Peyer's patch (tissue), 4 donors: Measurements from ENCODE around the gene SWAP70. TPM values are rescaled to one million over a fixed set of nuclear protein-coding genes. Genes with fewer than 3 reads are reported as not detected.

Experiments used
- DNase-seq, 3 donors: peaks; one replicate each; pipeline ENCODE4 v3.0.0-alpha.2; 2017 to 2019
- H3K27ac ChIP-seq, 4 donors: fragments of 200-600 bp; sonication (generic); one replicate each; pipeline ENCODE4 v1.5.1; 2016 to 2019
- H3K27me3 ChIP-seq, 2 donors: fragments of 200-600 bp; sonication (generic); one replicate each; pipeline ENCODE4 v1.5.1; 2019
- H3K36me3 ChIP-seq, 3 donors: fragments of 200-600 bp; sonication (generic); one replicate each; pipeline ENCODE4 v1.5.1; 2016 to 2019
- H3K4me1 ChIP-seq, 4 donors: fragments of 200-600 bp; sonication (generic); one replicate each; pipeline ENCODE4 v1.5.1; 2016 to 2019
- H3K4me3 ChIP-seq, 4 donors: fragments of 200-600 bp; sonication (generic); 1 replicate in 3 of 4; 2 replicates in 1 of 4; pipeline ENCODE4 v1.5.1; 2016 to 2019; ENCODE audit warnings: mild to moderate bottlenecking in 1 of 4
- H3K9me3 ChIP-seq, 4 donors: fragments of 200-600 bp; sonication (generic); one replicate each; pipeline ENCODE4 v1.5.1; 2016 to 2019; ENCODE audit warnings: mild to moderate bottlenecking in 1 of 4
- POLR2A ChIP-seq, 2 donors: fragments of 450-650 bp; IDR thresholded peaks; one replicate each; pipeline ENCODE4 v1.5.1; 2017; ENCODE audit warnings: antibody characterized with exemption in 2 of 2, mild to moderate bottlenecking in 2 of 2, moderate library complexity in 2 of 2
- total RNA-seq, 4 donors: library from RNA; depleted of rRNA; stranded (reverse); fragments of >200 nt; gene quantifications; one replicate each; pipeline ENCODE4 v1.1.0, GENCODE V29; 2016
- TF ChIP-seq, protein P1 (sequence below), 6 experiments: fragments of 450-650 bp in 4 of 6; fragments of 200-600 bp in 2 of 6; sonication (generic) in 1 of 6; IDR thresholded peaks; one replicate each; pipeline ENCODE4 v1.5.1; 2017 to 2019; ENCODE audit warnings: antibody characterized with exemption in 6 of 6, mild to moderate bottlenecking in 3 of 6, moderate library complexity in 1 of 6

Gene SWAP70
- total RNA-seq, 4 donors from 2014 or later = 16.8 to 62.7 (median 26.1) TPM

DNA sequence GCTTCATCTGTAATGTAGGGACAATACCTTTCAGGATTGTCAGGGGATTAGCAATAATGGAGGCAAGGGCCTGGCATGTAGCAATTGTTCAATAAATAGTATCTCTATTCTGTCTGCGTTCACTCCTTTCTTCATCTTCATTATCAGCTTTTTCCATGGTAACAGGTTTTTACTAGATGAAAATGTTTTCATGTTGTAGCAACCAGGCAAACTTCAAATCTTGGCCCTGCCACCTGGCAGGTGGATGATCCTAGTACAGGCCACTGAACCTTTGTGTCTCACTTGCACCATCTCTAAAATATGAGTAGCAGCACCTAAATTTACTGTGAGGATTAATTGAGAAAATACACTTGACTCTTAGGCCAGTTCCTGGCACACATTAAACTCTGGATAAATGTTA lies 83.4 kb downstream of the SWAP70 start:
- no peak for TF ChIP-seq POLR2A (IDR thresholded peaks at IDR 0.05)
- TF ChIP-seq, protein P1, sequence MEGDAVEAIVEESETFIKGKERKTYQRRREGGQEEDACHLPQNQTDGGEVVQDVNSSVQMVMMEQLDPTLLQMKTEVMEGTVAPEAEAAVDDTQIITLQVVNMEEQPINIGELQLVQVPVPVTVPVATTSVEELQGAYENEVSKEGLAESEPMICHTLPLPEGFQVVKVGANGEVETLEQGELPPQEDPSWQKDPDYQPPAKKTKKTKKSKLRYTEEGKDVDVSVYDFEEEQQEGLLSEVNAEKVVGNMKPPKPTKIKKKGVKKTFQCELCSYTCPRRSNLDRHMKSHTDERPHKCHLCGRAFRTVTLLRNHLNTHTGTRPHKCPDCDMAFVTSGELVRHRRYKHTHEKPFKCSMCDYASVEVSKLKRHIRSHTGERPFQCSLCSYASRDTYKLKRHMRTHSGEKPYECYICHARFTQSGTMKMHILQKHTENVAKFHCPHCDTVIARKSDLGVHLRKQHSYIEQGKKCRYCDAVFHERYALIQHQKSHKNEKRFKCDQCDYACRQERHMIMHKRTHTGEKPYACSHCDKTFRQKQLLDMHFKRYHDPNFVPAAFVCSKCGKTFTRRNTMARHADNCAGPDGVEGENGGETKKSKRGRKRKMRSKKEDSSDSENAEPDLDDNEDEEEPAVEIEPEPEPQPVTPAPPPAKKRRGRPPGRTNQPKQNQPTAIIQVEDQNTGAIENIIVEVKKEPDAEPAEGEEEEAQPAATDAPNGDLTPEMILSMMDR (IDR thresholded peaks at IDR 0.05) = peak in 1 of 6 experiments; percentile 2

DNA sequence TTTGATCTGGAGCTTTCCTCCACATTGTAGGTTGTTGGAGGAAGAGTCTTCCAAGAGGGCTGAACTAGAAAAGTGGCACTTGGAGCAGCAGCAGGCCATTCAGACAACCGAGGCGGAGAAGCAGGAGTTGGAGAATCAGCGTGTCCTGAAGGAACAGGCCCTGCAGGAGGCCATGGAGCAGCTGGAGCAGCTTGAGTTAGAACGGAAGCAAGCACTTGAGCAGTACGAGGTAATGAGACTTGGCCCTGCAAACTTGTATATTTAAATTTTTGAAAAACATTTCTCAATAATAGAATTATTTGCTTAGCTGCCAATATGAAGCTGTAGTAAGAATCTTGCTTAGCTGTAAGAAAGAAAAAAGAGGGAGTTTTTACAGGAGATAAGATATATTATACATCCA lies 84.0 kb downstream of the SWAP70 start:
- Histone ChIP-seq H3K4me3 (no peak overlapping the region), H3K4me1 (peaks cover 0 to 16% (median 0%) of the 10 kb centered on the region in 4 donors), H3K27me3 (no peaks in the 10 kb centered on the region), H3K36me3 (peaks cover 0 to 29% (median 0%) of the 10 kb centered on the region in 3 donors), H3K9me3 (no peaks in the 10 kb centered on the region), H3K27ac (peak overlapping the region in 3 of 4 donors; percentile 24 to 71 (median 32))
- DNase-seq = no peak
- TF ChIP-seq POLR2A (IDR thresholded peaks at IDR 0.05) = no peak
- TF ChIP-seq, protein P1 (IDR thresholded peaks at IDR 0.05) = no peak

More for the DNA sequence above, 83.4 kb downstream of the SWAP70 start:
- peaks cover 0 to 29% (median 0%) of the 10 kb centered on the region in 3 donors for H3K36me3 ChIP-seq
- DNase-seq = no peak
- no peak overlapping the region for H3K4me3 ChIP-seq
- no peaks in the 10 kb centered on the region for H3K9me3 ChIP-seq
- peak overlapping the region in 3 of 4 donors; percentile 24 to 71 (median 32) for H3K27ac ChIP-seq
- peaks cover 0 to 16% (median 0%) of the 10 kb centered on the region in 4 donors for H3K4me1 ChIP-seq
- no peaks in the 10 kb centered on the region for H3K27me3 ChIP-seq

DNA sequence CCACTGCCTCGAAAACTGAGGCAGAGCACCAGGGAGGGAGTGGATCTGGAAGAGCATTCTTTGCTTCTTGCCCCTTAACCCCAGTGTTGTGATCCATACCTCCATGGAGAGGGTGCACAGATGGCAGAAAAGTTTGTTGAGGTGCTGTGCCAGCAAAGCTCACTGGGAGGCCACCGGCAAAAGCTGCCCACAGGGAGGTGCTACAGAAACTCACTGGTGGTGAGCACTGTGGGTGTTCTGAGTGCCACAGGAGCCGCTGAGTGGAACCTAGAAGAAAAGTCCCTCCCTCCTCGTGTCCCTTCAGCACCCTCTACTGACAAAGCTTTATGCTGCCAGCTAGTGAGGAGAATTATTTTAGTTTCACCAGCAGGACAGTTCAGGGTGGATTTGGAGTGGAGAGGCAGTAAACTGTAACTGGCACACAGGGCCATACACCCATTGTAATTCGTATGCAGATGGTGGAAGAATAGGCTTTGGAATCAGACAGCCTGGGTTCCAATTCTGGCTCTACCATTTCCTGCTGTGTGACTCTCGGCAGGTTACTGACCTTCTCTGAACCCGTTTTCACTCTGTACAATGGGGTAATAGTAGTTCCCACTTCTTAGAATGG lies 84.6 kb downstream of the SWAP70 start:
- TF ChIP-seq, protein P1 (IDR thresholded peaks at IDR 0.05) = peak; percentile 53 to 90 (median 81)
- TF ChIP-seq POLR2A (IDR thresholded peaks at IDR 0.05) = no peak
- peak; percentile 63 to 83 (median 64) for DNase-seq
- H3K9me3 ChIP-seq = no peaks in the 10 kb centered on the region
- peaks cover 0 to 16% (median under 1%) of the 10 kb centered on the region in 4 donors for H3K4me1 ChIP-seq
- H3K27ac ChIP-seq = peak overlapping the region in 3 of 4 donors; percentile 22 to 71 (median 24)
- no peaks in the 10 kb centered on the region for H3K27me3 ChIP-seq
- H3K4me3 ChIP-seq = no peak overlapping the region
- H3K36me3 ChIP-seq = peaks cover 0 to 29% (median 0%) of the 10 kb centered on the region in 3 donors

DNA sequence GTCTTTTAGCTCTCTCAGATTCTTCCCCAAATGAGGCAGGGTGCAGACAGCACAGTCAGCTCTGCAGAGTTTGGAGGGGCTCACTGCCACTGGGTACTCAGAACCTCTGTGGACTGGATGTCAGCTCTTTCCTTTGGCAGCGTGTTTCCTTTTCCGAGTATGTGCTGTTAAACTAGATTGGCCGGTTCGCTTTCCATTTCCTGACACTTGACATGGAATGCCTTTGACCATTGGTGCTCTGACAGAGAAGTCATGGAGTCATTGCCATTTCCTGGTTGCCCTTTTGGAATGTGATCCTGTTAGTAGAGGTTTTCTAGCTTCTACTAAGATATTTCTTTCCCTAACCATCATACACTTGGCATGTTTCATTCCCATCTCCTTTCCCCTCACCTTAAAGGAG lies 86.7 kb downstream of the SWAP70 start:
- no peaks in the 10 kb centered on the region for H3K27me3 ChIP-seq
- peaks cover 0 to 24% (median 0%) of the 10 kb centered on the region in 3 donors for H3K36me3 ChIP-seq
- H3K4me3 ChIP-seq = no peak overlapping the region
- H3K4me1 ChIP-seq = peaks cover 0 to 16% (median 4%) of the 10 kb centered on the region in 4 donors
- no peak overlapping the region for H3K27ac ChIP-seq
- TF ChIP-seq, protein P1 (IDR thresholded peaks at IDR 0.05) = no peak
- no peak for TF ChIP-seq POLR2A (IDR thresholded peaks at IDR 0.05)
- no peak for DNase-seq
- H3K9me3 ChIP-seq = no peaks in the 10 kb centered on the region

DNA sequence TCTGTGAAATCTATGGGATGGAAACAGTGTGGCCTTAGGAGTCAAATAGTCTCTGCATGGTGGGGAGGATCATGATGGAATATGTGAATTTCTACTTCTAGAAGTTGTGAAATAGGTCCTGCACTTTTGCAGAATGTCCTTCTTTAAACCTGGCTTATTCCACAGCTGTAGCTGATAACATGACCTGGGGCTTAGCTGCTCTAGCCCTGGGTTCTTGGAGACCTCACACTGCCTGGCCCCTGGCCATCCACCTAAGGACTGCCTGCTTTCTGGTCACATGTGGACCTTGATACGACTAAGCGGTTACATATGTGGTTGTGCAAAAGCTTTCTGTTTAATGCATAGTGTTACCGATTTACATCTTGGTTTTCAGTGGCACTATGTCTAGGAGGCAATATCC lies 88.2 kb downstream of the SWAP70 start:
- TF ChIP-seq POLR2A (IDR thresholded peaks at IDR 0.05) = no peak
- TF ChIP-seq, protein P1 (IDR thresholded peaks at IDR 0.05) = no peak
- Histone ChIP-seq H3K27ac (no peak overlapping the region), H3K4me3 (no peak overlapping the region), H3K4me1 (peaks cover 0 to 24% (median 16%) of the 10 kb centered on the region in 4 donors), H3K27me3 (no peaks in the 10 kb centered on the region), H3K9me3 (no peaks in the 10 kb centered on the region), H3K36me3 (peaks cover 0 to 24% (median 0%) of the 10 kb centered on the region in 3 donors)
- DNase-seq = no peak
